OCI-LY7 (cell line): Measurements from ENCODE around the gene CDK5. TPM values are rescaled to one million over a fixed set of nuclear protein-coding genes. Genes with fewer than 3 reads are reported as not detected.

Experiments
- BruUV-seq: library from RNA; stranded (reverse); fragments of 400-500 nt; replicated peaks from 2 replicates; lab custom pipeline; 2021; lab: Mats Ljungman, UMichigan
- CTCF ChIA-PET: fragments of 300-600 bp; sonication (Branson Sonifier 250); formaldehyde crosslinking; loops from one replicate; lab custom pipeline; 2022; ENCODE audit warnings: antibody characterized with exemption; ENCODE audit not compliant: unreplicated experiment; lab: Charles Lee
- POLR2A ChIA-PET: fragments of 300-600 bp; sonication (Branson Sonifier 250); formaldehyde crosslinking; loops from one replicate; lab custom pipeline; 2022; ENCODE audit warnings: antibody characterized with exemption; lab: Charles Lee
- DNase-seq: peaks from one replicate; pipeline ENCODE4 v3.0.0-alpha.2; 2015; ENCODE audit warnings: low spot score
- H2AFZ ChIP-seq: fragments of 200-600 bp; sonication (generic), shearing (Covaris generic); 2 replicates; pipeline ENCODE4 v1.6.1; 2014; ENCODE audit warnings: mild to moderate bottlenecking, antibody characterized with exemption, low read length, moderate library complexity
- H3K27ac ChIP-seq: fragments of 200-600 bp; sonication (generic); 2 replicates; pipeline ENCODE4 v1.5.1; 2014; ENCODE audit warnings: mixed run types, low read depth, mild to moderate bottlenecking, moderate library complexity, low read length, inconsistent platforms; ENCODE audit not compliant: poor library complexity, severe bottlenecking
- H3K36me3 ChIP-seq: fragments of 200-600 bp; sonication (generic); 2 replicates; pipeline ENCODE4 v1.6.1; 2014; ENCODE audit warnings: mild to moderate bottlenecking, antibody characterized with exemption, low read length, moderate library complexity, mixed read lengths; ENCODE audit not compliant: insufficient read depth
- H3K4me1 ChIP-seq: fragments of 200-600 bp; sonication (generic); 2 replicates; pipeline ENCODE4 v1.5.1; 2014; ENCODE audit warnings: mild to moderate bottlenecking, low read length; ENCODE audit not compliant: insufficient read depth, poor library complexity, severe bottlenecking
- H3K4me2 ChIP-seq: fragments of 200-600 bp; sonication (generic); 2 replicates; pipeline ENCODE4 v1.6.1; 2014; ENCODE audit warnings: mild to moderate bottlenecking, low read length
- H3K4me3 ChIP-seq: fragments of 200-600 bp; sonication (generic); 2 replicates; pipeline ENCODE4 v1.5.1; 2014; ENCODE audit warnings: mild to moderate bottlenecking, low read depth, low read length; ENCODE audit not compliant: poor library complexity, severe bottlenecking
- H3K79me2 ChIP-seq: fragments of 200-600 bp; sonication (generic); 2 replicates; pipeline ENCODE4 v1.6.1; 2016; ENCODE audit warnings: low read depth, mild to moderate bottlenecking, low read length, moderate library complexity, mixed read lengths; ENCODE audit not compliant: insufficient read depth
- H3K9me2 ChIP-seq: fragments of 200-600 bp; sonication (generic); 2 replicates; pipeline ENCODE4 v1.6.1; 2016; ENCODE audit warnings: mild to moderate bottlenecking, low read length, mixed read lengths; ENCODE audit not compliant: insufficient read depth
- H3K9me3 ChIP-seq: fragments of 200-600 bp; sonication (generic); 2 replicates; pipeline ENCODE4 v1.6.1; 2014; ENCODE audit warnings: mild to moderate bottlenecking, mixed run types, low read length, mixed read lengths
- H4K20me1 ChIP-seq: fragments of 200-600 bp; sonication (generic); 2 replicates; pipeline ENCODE4 v1.6.1; 2014; ENCODE audit warnings: mild to moderate bottlenecking, antibody characterized with exemption, low read length, moderate library complexity, mixed read lengths; ENCODE audit not compliant: insufficient read depth
- EZH2phosphoT487 ChIP-seq: fragments of 200-600 bp; sonication (generic); IDR thresholded peaks from 2 replicates; pipeline ENCODE4 v1.6.1; 2018; ENCODE audit warnings: low read depth, borderline replicate concordance, mild to moderate bottlenecking, mixed run types, antibody characterized with exemption, low read length, moderate library complexity, mixed read lengths
- intact Hi-C: fragments of 100-400 bp; cut with micrococcal nuclease; formaldehyde crosslinking; loops from one replicate; pipeline ENCODE4 v1.10.0; 2022; ENCODE audit not compliant: unreplicated experiment
- total RNA-seq, 2 experiments: library from RNA; depleted of rRNA in 1 of 2; stranded (reverse); fragments of >200 nt in 1 of 2; shearing (Covaris generic) in 1 of 2; gene quantifications; 2 replicates each; pipeline ENCODE4 v1.2.3, GENCODE V29; 2014 to 2022
- TF ChIP-seq, protein P1 (sequence below): fragments of 200-600 bp; sonication (generic); conservative IDR thresholded peaks from 2 replicates; pipeline ENCODE4 v1.5.1; 2014; ENCODE audit warnings: mild to moderate bottlenecking, antibody characterized with exemption, low read length, moderate library complexity, mixed read lengths

Gene CDK5
- total RNA-seq, 2 experiments from 2014 or later = 23.7 to 30.9 TPM

DNA sequence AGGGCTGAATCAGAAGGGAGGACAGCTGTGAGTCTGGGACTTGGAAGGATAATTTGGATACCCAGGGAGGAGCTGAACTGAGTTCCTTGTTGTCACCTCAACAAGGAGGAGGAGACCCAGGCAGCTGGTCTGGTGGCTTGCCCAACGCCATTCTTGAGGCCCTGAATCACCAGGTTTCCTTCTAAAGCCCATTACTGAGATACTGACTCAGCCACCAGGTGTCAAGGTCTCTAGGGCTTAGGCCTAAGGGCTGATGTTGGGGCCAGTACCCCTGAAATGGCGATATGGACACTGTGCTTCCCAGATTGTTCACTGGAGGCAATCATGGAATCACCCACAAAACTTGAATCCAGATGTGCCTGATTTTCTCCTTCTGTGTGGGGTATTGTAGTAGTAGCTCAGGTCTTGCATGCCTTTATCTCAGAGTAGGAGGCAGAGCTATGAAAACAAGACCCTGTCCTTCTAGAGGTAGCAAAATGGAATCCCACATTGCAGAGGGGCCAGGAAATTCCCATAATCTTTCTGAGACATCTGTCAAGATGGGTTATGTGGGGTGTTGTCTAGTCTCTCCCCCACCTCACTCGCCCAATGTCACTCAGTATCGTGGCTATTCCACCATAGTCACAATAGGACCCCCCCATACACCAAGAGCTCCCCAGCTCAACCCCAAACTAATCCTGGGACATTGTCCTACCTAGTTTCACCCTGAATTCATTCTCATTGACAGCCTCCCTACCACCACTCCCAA lies 31.6 kb downstream of the CDK5 start:
- Histone ChIP-seq H2AFZ (no peak overlapping the region), H3K4me3 (no peak overlapping the region), H3K9me2 (no peaks in the 10 kb centered on the region), H3K27ac (no peak overlapping the region), H3K36me3 (no peaks in the 10 kb centered on the region), H4K20me1 (0 out of 2 replicates have a peak, but pooled peaks cover 3% of the 10 kb centered on the region), H3K79me2 (peaks cover 14% of the 10 kb centered on the region; the same call in 1 of the 2 replicates), H3K4me1 (peaks cover 23% of the 10 kb centered on the region), H3K4me2 (no peak overlapping the region), H3K9me3 (no peaks in the 10 kb centered on the region)
- CTCF ChIA-PET = interaction anchor here (0.8 to 1.1 kb wide), 2 partner anchors 10 to 15 kb away, joined by 3 to 7 read pairs; no protein-coding TSS in a partner anchor
- DNase-seq = no peak
- no TSS peak for BruUV-seq
- intact Hi-C loops = no loop called here
- TF ChIP-seq EZH2phosphoT487 = no peak
- TF ChIP-seq, protein P1, sequence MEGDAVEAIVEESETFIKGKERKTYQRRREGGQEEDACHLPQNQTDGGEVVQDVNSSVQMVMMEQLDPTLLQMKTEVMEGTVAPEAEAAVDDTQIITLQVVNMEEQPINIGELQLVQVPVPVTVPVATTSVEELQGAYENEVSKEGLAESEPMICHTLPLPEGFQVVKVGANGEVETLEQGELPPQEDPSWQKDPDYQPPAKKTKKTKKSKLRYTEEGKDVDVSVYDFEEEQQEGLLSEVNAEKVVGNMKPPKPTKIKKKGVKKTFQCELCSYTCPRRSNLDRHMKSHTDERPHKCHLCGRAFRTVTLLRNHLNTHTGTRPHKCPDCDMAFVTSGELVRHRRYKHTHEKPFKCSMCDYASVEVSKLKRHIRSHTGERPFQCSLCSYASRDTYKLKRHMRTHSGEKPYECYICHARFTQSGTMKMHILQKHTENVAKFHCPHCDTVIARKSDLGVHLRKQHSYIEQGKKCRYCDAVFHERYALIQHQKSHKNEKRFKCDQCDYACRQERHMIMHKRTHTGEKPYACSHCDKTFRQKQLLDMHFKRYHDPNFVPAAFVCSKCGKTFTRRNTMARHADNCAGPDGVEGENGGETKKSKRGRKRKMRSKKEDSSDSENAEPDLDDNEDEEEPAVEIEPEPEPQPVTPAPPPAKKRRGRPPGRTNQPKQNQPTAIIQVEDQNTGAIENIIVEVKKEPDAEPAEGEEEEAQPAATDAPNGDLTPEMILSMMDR = no peak
- POLR2A ChIA-PET = interaction anchor here (0.5 to 0.7 kb wide), 2 partner anchors 16 to 32 kb away, joined by 3 read pairs; no protein-coding TSS in a partner anchor

DNA sequence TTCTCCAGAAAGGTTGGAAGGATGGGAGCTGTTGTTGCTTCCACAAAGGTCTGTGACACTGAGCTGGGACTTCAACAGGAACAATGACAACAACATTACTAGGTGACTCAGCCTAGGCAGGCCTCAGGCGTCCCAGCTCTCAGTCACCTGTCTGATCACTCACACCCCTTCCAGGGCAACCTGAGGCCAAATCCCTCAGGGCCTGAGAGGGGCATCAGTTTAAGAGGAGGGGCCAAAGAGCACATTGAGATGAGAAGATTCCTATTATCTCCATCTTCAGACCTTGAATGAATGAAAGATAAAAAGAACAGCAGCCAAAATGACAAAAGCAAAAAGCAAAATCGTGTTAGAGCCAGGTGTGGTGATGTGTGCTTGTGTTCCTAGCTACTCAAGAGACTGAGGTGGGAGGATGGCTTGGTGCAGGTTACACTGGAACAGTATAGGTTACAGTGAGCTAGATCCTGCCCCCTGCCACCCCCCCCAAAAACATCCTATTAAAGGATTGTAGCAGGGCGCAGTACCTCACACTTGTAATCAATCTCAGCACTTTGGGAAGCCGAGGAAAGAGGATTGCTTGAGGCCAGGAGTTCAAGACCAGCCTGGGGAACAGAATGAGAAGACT lies 33.2 kb downstream of the CDK5 start, which contains the start of gene ATG9B:
TSS of gene ATG9B (minus strand) at position 60 of the 622 bp plus-strand sequence. CDS start 71 bp downstream, outside the sequence.
- H3K27ac ChIP-seq = no peak within 1 kb of the TSS

More for the DNA sequence above, 33.2 kb downstream of the CDK5 start, which contains the start of gene ATG9B:
- Histone ChIP-seq H3K9me2 (no peaks in the 10 kb centered on the region), H3K4me1 (peaks cover 18% of the 10 kb centered on the region), H3K36me3 (no peaks in the 10 kb centered on the region), H2AFZ (no peak within 1 kb of the TSS), H3K79me2 (peaks cover 9% of the 10 kb centered on the region; the same call in 1 of the 2 replicates), H3K9me3 (no peaks in the 10 kb centered on the region), H3K4me2 (no peak within 1 kb of the TSS), H4K20me1 (0 out of 2 replicates have a peak, but pooled peaks cover 3% of the 10 kb centered on the region), H3K4me3 (no peak within 1 kb of the TSS)
- no TSS peak for BruUV-seq
- POLR2A ChIA-PET = interaction anchor here (0.7 kb wide), 1 partner anchor 163 kb away, joined by 3 read pairs; no protein-coding TSS in a partner anchor
- CTCF ChIA-PET = interaction anchor here (0.6 kb wide), 1 partner anchor 248 kb away, joined by 4 read pairs; no protein-coding TSS in a partner anchor
- TF ChIP-seq, protein P1 = no peak
- no peak for TF ChIP-seq EZH2phosphoT487
- intact Hi-C loops = no loop called here
- no peak for DNase-seq
